Stimulated activated CD8-positive, alpha-beta memory T cell treated with anti-CD3 and anti-CD28 coated beads, Interleukin-15, amount 100 ng/mL, for 1 hour (primary cell): ENCODE measurements around the gene TRIM17.

Experiments
- DNase-seq: peaks from one replicate; pipeline ENCODE4 v3.0.0-alpha.2; 2020; ENCODE audit warnings: low read depth

The TRIM17 gene

GRCh38 chr1:228416217-228416933, at the start of gene TRIM17:
Gene TRIM17, minus strand, starts transcription at chr1:228416861. Its CDS starts 1,789 bp downstream, at chr1:228415072.
- no peak for DNase-seq

- DNase-seq: no peak
Measured at GRCh38 chr1:228465571-228466146, 49.0 kb upstream of the TRIM17 start.

GRCh38 chr1:228465141-228465540, 48.5 kb upstream of the TRIM17 start:
- DNase-seq: no peak

- DNase-seq: peak; percentile 69
Measured at GRCh38 chr1:228464487-228464983, 47.9 kb upstream of the TRIM17 start.

GRCh38 chr1:228463559-228464455, 47.1 kb upstream of the TRIM17 start:
- DNase-seq: no peak

GRCh38 chr1:228463009-228463558, 46.4 kb upstream of the TRIM17 start:
- no peak for DNase-seq

GRCh38 chr1:228462560-228462959, 45.9 kb upstream of the TRIM17 start:
- DNase-seq: no peak

GRCh38 chr1:228460821-228461220, 44.2 kb upstream of the TRIM17 start:
- no peak for DNase-seq

GRCh38 chr1:228459091-228459993, 42.7 kb upstream of the TRIM17 start:
- no peak for DNase-seq

- peak; percentile 64 for DNase-seq
Measured at GRCh38 chr1:228457396-228458176, 40.9 kb upstream of the TRIM17 start.

GRCh38 chr1:228457017-228457395, 40.3 kb upstream of the TRIM17 start:
- DNase-seq: no peak

GRCh38 chr1:228456252-228457016, 39.8 kb upstream of the TRIM17 start:
- DNase-seq: no peak

GRCh38 chr1:228455715-228456114, 39.1 kb upstream of the TRIM17 start:
- DNase-seq: no peak

- no peak for DNase-seq
Measured at GRCh38 chr1:228454238-228454637, 37.6 kb upstream of the TRIM17 start.

- DNase-seq: no peak
Measured at GRCh38 chr1:228453614-228454013, 37.0 kb upstream of the TRIM17 start.

- DNase-seq: no peak
Measured at GRCh38 chr1:228453022-228453560, 36.4 kb upstream of the TRIM17 start.

GRCh38 chr1:228452194-228453021, 35.7 kb upstream of the TRIM17 start:
- DNase-seq: no peak

- DNase-seq: no peak
Measured at GRCh38 chr1:228450200-228450599, 33.5 kb upstream of the TRIM17 start.

GRCh38 chr1:228448372-228448771, 31.7 kb upstream of the TRIM17 start:
- DNase-seq: no peak
